Measurements from ENCODE around the gene MYO1B. TPM values are rescaled to one million over a fixed set of nuclear protein-coding genes. Genes with fewer than 3 reads are reported as not detected.
A peak's percentile ranks its signal among the peaks of the same experiment; 100 is the strongest.

MYO1B gene
- total and polyA plus RNA-seq, 2 of the 4 experiments (the other 2 are of a cell fraction) = 57.2 to 116 TPM

DNA sequence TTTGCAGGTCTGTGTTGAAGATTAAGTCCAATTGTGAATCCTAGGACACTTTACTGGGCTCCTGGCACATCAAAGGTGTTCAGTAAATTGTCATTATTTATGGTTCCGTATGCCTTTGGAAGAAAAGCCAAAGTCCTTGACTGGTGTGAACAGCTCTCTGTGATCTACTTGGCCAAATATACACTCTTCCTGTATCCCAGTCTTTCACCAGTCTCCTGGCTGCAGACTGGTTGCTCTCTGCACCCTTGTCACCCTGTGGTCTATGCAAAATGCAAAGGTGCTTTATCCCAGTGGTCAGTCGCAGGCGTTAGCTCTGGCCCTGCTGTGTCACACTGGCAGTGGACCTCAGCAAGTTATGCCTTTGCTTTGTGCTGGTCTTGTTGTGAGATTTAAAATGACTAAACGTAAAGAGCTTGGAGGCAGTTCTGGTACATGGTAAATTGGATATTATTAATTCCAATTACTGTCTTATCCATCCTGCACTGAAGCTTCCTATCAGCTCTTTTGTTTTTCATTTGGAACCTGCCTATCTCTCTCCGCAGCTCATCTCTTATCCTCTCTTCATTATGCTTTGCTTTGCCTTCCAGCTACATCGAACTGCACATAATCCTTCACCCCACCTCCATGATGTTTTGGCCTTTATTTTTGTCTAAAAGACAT is 83.1 kb downstream of the MYO1B start:
- H3K18ac ChIP-seq (ENCODE audit: low read depth, low read length) = peak overlapping the region; percentile 60; the same call in 1 of the 2 replicates
- no peak overlapping the region for H3K4me2 ChIP-seq (ENCODE audit: low read depth, low read length)
- no peak for DNase-seq
- H3K79me1 ChIP-seq (ENCODE audit: low read depth in 1 of 2, low read length in 2 of 2) = peaks cover 25 to 67% of the 10 kb centered on the region in 2 experiments
- no peak overlapping the region for H3K23ac ChIP-seq (ENCODE audit: low read depth, low read length)
- 100% methylated on average over 2 of the region's 6 CpGs; no CpG with 5 or more reads in 1 of the 2 experiments for WGBS, 2 experiments (ENCODE audit: extremely low coverage in 2 of 2, insufficient read length in 1 of 2)
- dilution Hi-C loops (cut with HindIII; ENCODE audit: low sequenced_read_pairs, unreplicated experiment) (no loop called here), intact Hi-C loops (cut with micrococcal nuclease) (no loop called here), in situ Hi-C loops (cut with MboI; ENCODE audit: low sequenced_read_pairs) (no loop called here)
- H3K56ac ChIP-seq (ENCODE audit: extremely low read depth, insufficient read depth, low read length) = no peak overlapping the region
- H4K5ac ChIP-seq (ENCODE audit: low read depth, low read length) = no peak overlapping the region
- H2AFZ ChIP-seq (replicated peaks; ENCODE audit: low read length, poor library complexity) = no peak overlapping the region
- no peak for ATAC-seq (ENCODE audit: low read depth)
- H4K91ac ChIP-seq (ENCODE audit: insufficient read depth, low read depth, low read length) = no peak overlapping the region
- no peaks in the 10 kb centered on the region for H3K27me3 ChIP-seq (ENCODE audit: control insufficient read depth, insufficient read depth, low read length)
- H2BK15ac ChIP-seq (ENCODE audit: low read depth, low read length) = no peak overlapping the region
- H3K9me3 ChIP-seq (ENCODE audit: control insufficient read depth, insufficient read depth, low read length) = no peaks in the 10 kb centered on the region
- TF ChIP-seq POLR2A (IDR thresholded peaks at IDR 0.05; ENCODE audit: low read depth, low read length) (no peak), BHLHE40 (IDR thresholded peaks at IDR 0.05; ENCODE audit: low read depth, low read length) (no peak), MAZ (IDR thresholded peaks at IDR 0.05; ENCODE audit: borderline replicate concordance, low read depth, low read length) (no peak)
- peaks cover 20% of the 10 kb centered on the region for H3K36me3 ChIP-seq (ENCODE audit: control insufficient read depth, insufficient read depth, low read length)
- no peak overlapping the region for H3K27ac ChIP-seq (ENCODE audit: insufficient read depth, low read length)
- H2BK120ac ChIP-seq (ENCODE audit: low read depth, low read length) = no peak overlapping the region
- H3K4me3 ChIP-seq (ENCODE audit: insufficient read depth, low read depth, low read length) = no peak overlapping the region
- peaks cover 8% of the 10 kb centered on the region for H3K9me1 ChIP-seq (ENCODE audit: insufficient read depth, low read length)
- H2BK20ac ChIP-seq (ENCODE audit: low read depth, low read length) = no peak overlapping the region
- CTCF ChIA-PET = no interaction called here
- H3K4me1 ChIP-seq (ENCODE audit: control insufficient read depth, insufficient read depth, low read length) = peaks cover 9% of the 10 kb centered on the region
- H2AK9ac ChIP-seq (replicated peaks; ENCODE audit: low read depth, low read length, poor library complexity) = no peak overlapping the region
- no peak overlapping the region for H2AK5ac ChIP-seq (ENCODE audit: low read depth, low read length)
- no TSS peak for BruUV-seq (replicated peaks)
- H3K14ac ChIP-seq (replicated peaks; ENCODE audit: low read depth, low read length) = no peak overlapping the region
- POLR2A ChIA-PET (ENCODE audit: unreplicated experiment) = no interaction called here
- H4K20me1 ChIP-seq (ENCODE audit: insufficient read depth, low read length) = 0 out of 2 replicates have a peak, but pooled peaks cover 6% of the 10 kb centered on the region
- H2BK5ac ChIP-seq (ENCODE audit: low read depth, low read length, poor library complexity, severe bottlenecking) = no peak overlapping the region
- no peak overlapping the region for H3K9ac ChIP-seq (ENCODE audit: low read depth, low read length)
- H4K8ac ChIP-seq (ENCODE audit: low read depth in 2 of 2, low read length in 2 of 2) = no peak overlapping the region
- H3K4ac ChIP-seq (ENCODE audit: low read depth, low read length) = no peak overlapping the region

All from IMR-90 (cell line).